Osteoblast (primary cell): ENCODE data around the gene NRSN1. TPM values are rescaled to one million over a fixed set of nuclear protein-coding genes. Genes with fewer than 3 reads are reported as not detected.

Source experiments
- DNase-seq: peaks from one replicate; pipeline ENCODE4 v3.0.0; 2011; ENCODE audit warnings: low spot score, mixed read lengths; ENCODE audit not compliant: insufficient read length; ENCODE audit errors: missing footprints
- H2AFZ ChIP-seq: 2 replicates; pipeline ENCODE4 v1.6.0; 2011; ENCODE audit warnings: mild to moderate bottlenecking, low read length
- H3K27ac ChIP-seq: 2 replicates; pipeline ENCODE4 v1.5.1; 2011; ENCODE audit warnings: mild to moderate bottlenecking, low read depth, low read length, moderate library complexity
- H3K27me3 ChIP-seq: 2 replicates; pipeline ENCODE4 v1.6.0; 2012; ENCODE audit warnings: mild to moderate bottlenecking, control low read depth, inconsistent platforms, low read length, moderate library complexity; ENCODE audit not compliant: insufficient read depth
- H3K36me3 ChIP-seq: 2 replicates; pipeline ENCODE4 v1.5.1; 2011; ENCODE audit warnings: mild to moderate bottlenecking, low read length, control low read depth, moderate library complexity; ENCODE audit not compliant: insufficient read depth
- H3K4me1 ChIP-seq: 2 replicates; pipeline ENCODE4 v1.5.1; 2011; ENCODE audit warnings: mild to moderate bottlenecking, low read length, control low read depth, moderate library complexity; ENCODE audit not compliant: insufficient read depth
- H3K4me2 ChIP-seq: 2 replicates; pipeline ENCODE4 v1.6.0; 2011; ENCODE audit warnings: mild to moderate bottlenecking, low read length; ENCODE audit not compliant: insufficient read depth
- H3K4me3 ChIP-seq: fragments of 200-600 bp; sonication (generic); 3 replicates; pipeline ENCODE4 v1.5.1; 2012; ENCODE audit warnings: mild to moderate bottlenecking, low read length, inconsistent platforms; ENCODE audit not compliant: insufficient read depth
- H3K79me2 ChIP-seq: 2 replicates; pipeline ENCODE4 v1.6.0; 2012; ENCODE audit warnings: mild to moderate bottlenecking, low read length, control low read depth, inconsistent platforms; ENCODE audit not compliant: insufficient read depth
- H3K9me3 ChIP-seq: 2 replicates; pipeline ENCODE4 v1.5.1; 2011; ENCODE audit warnings: low read depth, low read length, control low read depth
- H4K20me1 ChIP-seq: 2 replicates; pipeline ENCODE4 v1.6.0; 2012; ENCODE audit warnings: mild to moderate bottlenecking, low read length, control low read depth; ENCODE audit not compliant: insufficient read depth
- CTCF ChIP-seq: IDR thresholded peaks from 2 replicates; pipeline ENCODE4 v1.5.1; 2011; ENCODE audit warnings: mild to moderate bottlenecking, low read depth, low read length, moderate library complexity; ENCODE audit errors: extremely low read depth
- total RNA-seq: library from RNA; depleted of rRNA; stranded (reverse); fragments of >200 nt; gene quantifications from 2 replicates; pipeline ENCODE4 v1.2.3, GENCODE V29; 2012

Gene NRSN1
- total RNA-seq, 1 donor: not detected

- H3K4me1 ChIP-seq: no peaks in the 10 kb centered on the region
- no peaks in the 10 kb centered on the region for H4K20me1 ChIP-seq
- H3K36me3 ChIP-seq: no peaks in the 10 kb centered on the region
- no peaks in the 10 kb centered on the region for H3K27me3 ChIP-seq
- H2AFZ ChIP-seq: no peak overlapping the region
- H3K4me2 ChIP-seq: no peak overlapping the region
- DNase-seq: no peak
- no peaks in the 10 kb centered on the region for H3K9me3 ChIP-seq
- no peak overlapping the region for H3K4me3 ChIP-seq
- H3K27ac ChIP-seq: no peak overlapping the region
- TF ChIP-seq CTCF: no peak
- H3K79me2 ChIP-seq: no peaks in the 10 kb centered on the region
Observed at GRCh38 chr6:24117021-24117420, 9.0 kb upstream of the NRSN1 start.

- H3K9me3 ChIP-seq: no peaks in the 10 kb centered on the region
- H3K4me1 ChIP-seq: no peaks in the 10 kb centered on the region
- no peak overlapping the region for H3K27ac ChIP-seq
- no peaks in the 10 kb centered on the region for H4K20me1 ChIP-seq
- TF ChIP-seq CTCF: no peak
- H3K4me2 ChIP-seq: no peak overlapping the region
- H2AFZ ChIP-seq: no peak overlapping the region
- no peak for DNase-seq
- H3K79me2 ChIP-seq: no peaks in the 10 kb centered on the region
- no peaks in the 10 kb centered on the region for H3K36me3 ChIP-seq
- no peak overlapping the region for H3K4me3 ChIP-seq
- H3K27me3 ChIP-seq: no peaks in the 10 kb centered on the region
Observed at GRCh38 chr6:24122139-24122538, 3.9 kb upstream of the NRSN1 start.

GRCh38 chr6:24126586-24127192, 674 bp downstream of the NRSN1 start:
- H3K4me3 ChIP-seq: no peak overlapping the region
- no peak overlapping the region for H2AFZ ChIP-seq
- H3K9me3 ChIP-seq: no peaks in the 10 kb centered on the region
- H3K4me2 ChIP-seq: no peak overlapping the region
- H3K27me3 ChIP-seq: no peaks in the 10 kb centered on the region
- H3K4me1 ChIP-seq: no peaks in the 10 kb centered on the region
- no peak overlapping the region for H3K27ac ChIP-seq
- TF ChIP-seq CTCF: no peak
- no peaks in the 10 kb centered on the region for H4K20me1 ChIP-seq
- no peaks in the 10 kb centered on the region for H3K36me3 ChIP-seq
- H3K79me2 ChIP-seq: no peaks in the 10 kb centered on the region
- no peak for DNase-seq

GRCh38 chr6:24127316-24127715, 1.3 kb downstream of the NRSN1 start:
- Histone ChIP-seq H3K27ac (no peak overlapping the region), H3K79me2 (no peaks in the 10 kb centered on the region), H3K36me3 (no peaks in the 10 kb centered on the region), H4K20me1 (no peaks in the 10 kb centered on the region), H2AFZ (no peak overlapping the region), H3K9me3 (no peaks in the 10 kb centered on the region), H3K4me1 (no peaks in the 10 kb centered on the region), H3K27me3 (no peaks in the 10 kb centered on the region), H3K4me2 (no peak overlapping the region), H3K4me3 (no peak overlapping the region)
- no peak for DNase-seq
- TF ChIP-seq CTCF: no peak
